GM18520 (cell line): ENCODE data around the gene DOCK1.

Experiments used
- ATAC-seq: cut with Tn5 transposase; IDR thresholded peaks from one replicate; pipeline ENCODE4 v1.9.1; 2021; ENCODE audit not compliant: unreplicated experiment

The DOCK1 gene

GRCh38 chr10:127003032-127003685 lies 97.9 kb downstream of the DOCK1 start:
- no peak for ATAC-seq

DNA sequence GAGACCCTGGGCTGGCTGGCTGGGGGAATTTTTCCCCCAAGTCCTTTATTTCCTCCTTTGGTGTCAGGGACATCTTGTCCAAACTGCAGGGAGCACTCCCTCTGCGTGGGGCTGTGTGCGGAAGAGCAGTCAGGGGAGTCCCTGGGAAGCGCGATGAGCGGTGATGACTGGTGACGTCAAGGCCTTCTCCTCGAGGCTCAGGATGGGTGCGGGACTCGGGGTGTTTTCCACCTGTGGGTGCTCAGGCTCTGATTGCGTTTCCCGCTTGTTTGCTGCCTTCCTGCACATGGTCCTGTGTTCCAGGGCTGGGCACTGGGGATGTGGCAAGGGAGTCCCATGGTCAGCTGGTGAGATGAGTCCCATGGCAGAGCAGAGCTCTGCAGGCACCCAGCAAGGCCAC lies 101.2 kb downstream of the DOCK1 start:
- no peak for ATAC-seq

DNA sequence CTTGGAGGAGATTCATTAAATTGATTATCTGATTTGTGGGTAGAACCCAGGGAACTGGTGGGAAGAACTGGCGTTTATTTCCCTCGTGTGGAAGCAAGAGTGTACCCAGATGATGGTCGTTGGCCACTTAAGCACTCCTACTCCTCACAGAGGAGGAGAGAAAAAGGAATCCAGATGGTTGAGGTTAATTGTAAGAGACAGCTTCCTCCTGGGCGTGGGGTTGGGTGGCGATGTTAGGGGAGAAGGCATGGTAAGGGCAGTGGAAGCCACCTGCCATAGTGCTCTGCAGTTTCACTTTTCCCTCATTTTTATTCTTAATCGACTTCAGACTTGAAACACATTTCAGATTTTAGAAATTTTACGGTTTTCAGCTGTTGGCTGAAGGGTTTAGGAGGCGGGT lies 104.1 kb downstream of the DOCK1 start:
- no peak for ATAC-seq

DNA sequence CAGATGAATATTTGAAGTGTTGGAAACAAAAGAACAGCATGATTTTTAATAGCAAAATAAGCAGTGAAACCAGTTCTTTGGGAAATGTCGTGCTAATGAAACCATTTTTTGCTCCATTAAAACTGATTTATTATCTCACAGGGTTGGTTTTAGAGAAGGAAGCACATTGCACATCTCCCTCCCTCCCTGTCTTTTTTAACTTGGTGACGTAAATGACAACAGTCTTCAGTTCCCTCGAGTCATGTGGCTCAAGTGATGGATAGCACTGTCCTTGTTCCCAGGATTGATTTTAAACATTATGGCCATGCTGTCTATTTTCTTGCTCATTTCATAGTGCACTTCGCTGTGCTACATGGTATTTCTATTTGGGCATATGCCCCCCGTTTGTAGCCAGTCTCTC lies 105.9 kb downstream of the DOCK1 start:
- no peak for ATAC-seq

DNA sequence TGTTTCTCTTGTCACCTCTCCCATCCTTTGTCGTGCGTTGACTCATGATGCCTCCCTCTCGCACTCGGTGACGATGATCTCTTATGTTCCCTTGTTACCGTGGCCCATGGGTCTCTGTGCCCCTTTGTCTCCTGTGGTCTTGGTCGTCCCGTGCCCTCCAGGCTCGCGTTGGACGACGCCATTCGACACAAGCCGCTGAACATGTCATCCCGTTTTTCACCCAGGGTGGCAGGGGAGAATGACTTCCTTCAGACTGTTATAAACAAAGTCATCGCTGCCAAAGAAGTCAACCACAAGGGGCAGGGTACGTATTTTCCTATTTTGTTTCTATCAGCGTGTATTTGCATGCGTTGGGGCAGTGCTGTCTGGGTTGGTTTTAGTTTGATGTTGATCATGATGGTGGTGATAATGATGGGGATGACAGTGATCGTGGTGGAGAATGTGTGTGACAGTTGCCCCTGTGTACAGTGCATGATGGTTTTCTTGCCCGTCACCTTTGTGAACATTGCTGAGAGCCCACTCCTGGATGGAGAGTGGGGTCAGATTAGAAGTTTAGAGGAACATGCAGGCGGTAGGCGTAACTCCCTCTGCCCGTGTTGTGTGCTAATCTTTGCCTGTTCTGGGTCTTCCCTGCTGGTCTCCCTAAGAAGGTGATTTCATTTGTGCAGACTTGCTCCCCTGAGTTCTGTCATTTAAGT lies 107.0 kb downstream of the DOCK1 start:
- ATAC-seq: no peak

GRCh38 chr10:127012769-127013152 lies 107.5 kb downstream of the DOCK1 start:
- ATAC-seq: no peak

DNA sequence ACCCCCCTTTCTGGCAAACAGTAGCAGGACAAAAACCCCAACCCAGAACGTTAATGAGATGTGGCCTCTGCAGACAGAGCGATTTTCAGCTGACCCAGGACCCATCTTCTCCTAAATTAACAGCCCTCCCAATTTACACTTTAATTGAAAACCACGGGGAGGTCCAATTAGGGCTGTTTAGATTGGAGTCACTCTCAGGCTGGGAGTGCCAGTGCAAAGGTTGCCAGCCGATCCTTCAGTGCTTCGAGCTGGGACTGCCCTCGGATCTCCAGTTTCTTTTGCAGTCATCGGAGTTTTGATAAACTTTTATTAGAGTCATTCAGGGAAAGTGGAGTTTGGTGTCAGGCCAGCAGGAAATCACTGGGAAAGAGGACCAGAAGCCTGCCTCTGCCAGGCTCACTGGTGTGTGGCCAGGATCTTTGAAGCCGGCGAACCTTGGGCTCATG lies 108.0 kb downstream of the DOCK1 start:
- ATAC-seq: no peak

- no peak for ATAC-seq
Observed at GRCh38 chr10:127013691-127014473, 108.7 kb downstream of the DOCK1 start.

- no peak for ATAC-seq
Observed at GRCh38 chr10:127014671-127015070, 109.4 kb downstream of the DOCK1 start.

GRCh38 chr10:127015373-127015772 lies 110.1 kb downstream of the DOCK1 start:
- ATAC-seq: no peak

GRCh38 chr10:127016331-127016730 lies 111.1 kb downstream of the DOCK1 start:
- no peak for ATAC-seq

DNA sequence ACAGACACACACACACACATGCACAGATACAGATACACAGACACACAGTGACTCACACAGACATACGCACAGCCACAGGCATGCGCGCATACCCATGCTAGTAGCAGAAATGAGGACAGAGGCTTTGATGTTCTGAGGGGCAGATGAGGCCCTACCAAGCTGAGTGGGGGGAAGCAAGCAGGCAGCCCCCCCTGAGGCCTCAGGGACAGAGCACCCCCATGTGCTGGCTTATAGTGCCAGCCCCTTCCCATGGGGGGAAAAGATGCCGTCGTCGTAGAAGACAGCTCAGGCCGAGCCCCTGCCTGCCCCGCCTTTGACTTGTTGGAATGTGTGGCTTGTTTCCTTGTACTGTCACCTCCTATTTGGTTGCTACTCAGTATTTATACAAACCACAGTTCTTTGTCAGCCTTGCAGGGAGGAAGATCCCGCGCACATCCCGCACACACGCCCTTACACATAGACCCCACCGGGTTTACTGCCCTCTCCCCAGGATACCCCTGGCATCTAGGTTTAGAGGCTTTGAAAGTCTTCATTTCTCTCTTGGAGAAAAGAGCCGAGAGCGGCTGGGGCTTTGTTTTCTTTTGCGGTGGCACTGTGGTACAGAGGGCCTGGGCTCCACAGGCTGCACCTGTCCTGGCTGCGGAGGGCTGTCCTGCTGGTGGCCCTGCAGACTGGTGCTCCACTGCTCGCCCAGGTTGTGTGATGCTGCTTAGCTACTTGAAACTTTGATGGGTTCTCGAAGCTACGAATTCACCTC lies 112.5 kb downstream of the DOCK1 start:
- ATAC-seq: no peak

- no peak for ATAC-seq
Observed at GRCh38 chr10:127018298-127018650, 113.0 kb downstream of the DOCK1 start.

- ATAC-seq: no peak
Observed at GRCh38 chr10:127018766-127019165, 113.5 kb downstream of the DOCK1 start.

DNA sequence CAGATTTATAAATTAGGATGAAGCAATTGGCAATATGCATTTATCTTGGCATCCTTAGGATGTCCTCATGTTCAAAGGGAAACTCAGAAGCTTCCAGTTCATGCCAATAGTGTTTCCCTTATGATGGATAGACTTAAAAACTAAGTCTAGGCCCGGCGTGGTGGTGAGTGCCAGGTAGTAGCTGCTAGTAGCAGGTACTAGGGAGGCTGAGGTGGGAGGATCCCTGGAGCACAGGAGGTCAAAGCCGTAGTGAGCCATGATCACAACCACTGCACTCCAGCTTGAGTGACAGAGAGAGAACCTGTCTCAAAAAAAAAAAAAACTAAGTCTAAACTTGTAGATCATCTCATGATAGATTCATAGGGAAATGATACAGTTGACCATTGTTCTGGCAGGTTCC lies 115.0 kb downstream of the DOCK1 start:
- no peak for ATAC-seq

DNA sequence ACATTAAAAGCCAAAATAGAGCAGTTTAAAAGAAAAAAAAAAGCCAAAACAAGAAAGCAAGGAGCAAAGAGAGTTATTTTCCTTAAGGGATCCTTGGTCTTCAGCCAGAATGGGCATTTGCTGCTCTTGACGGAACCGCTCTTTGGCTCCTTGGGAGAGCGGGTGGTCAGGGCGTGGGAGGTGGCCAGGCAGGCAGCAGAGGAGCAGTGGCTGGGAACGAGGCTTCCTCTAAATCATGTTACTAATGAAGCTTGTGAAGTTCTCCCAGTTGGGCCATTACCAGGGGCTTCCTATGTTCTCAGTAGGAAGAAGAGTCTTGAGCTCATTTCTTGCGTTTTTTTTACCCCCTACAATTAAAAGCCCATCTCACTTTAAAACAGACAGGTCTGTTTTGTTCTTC lies 116.6 kb downstream of the DOCK1 start:
- no peak for ATAC-seq

GRCh38 chr10:127024685-127025435 lies 119.6 kb downstream of the DOCK1 start:
- ATAC-seq: no peak

- ATAC-seq: no peak
Observed at GRCh38 chr10:127027786-127028185, 122.6 kb downstream of the DOCK1 start.

- no peak for ATAC-seq
Observed at GRCh38 chr10:127028556-127028955, 123.3 kb downstream of the DOCK1 start.

DNA sequence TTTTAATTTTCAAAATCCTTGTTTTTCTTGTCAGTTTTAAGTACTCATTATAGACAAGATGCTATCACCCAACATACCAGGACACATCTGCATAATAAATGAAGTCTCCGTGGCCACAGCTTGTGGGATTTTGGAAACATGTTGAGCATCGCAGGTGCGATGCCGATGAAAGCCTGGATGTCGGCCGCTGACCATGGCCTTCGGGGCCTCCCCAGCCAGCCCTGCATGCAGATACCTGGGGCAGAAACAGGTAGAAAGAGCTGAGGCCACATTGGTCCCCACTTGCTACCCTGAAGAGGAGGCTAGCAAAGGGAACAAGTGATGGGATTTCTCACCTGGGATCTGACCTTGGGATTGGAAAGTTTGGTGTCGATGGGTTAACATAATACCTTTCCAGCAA lies 123.8 kb downstream of the DOCK1 start:
- no peak for ATAC-seq
